Kidney epithelial cell (primary cell): ENCODE results near the gene KIF18A. TPM values are rescaled to one million over a fixed set of nuclear protein-coding genes. Genes with fewer than 3 reads are reported as not detected.
"Not testable (repeated sequence)": the region's sequence is repeated elsewhere in the genome, so short reads cannot be mapped to it uniquely, and the experiment has no call there.

Experiments used
- DNase-seq: peaks from one replicate; pipeline ENCODE4 v3.0.0-alpha.2; 2010; ENCODE audit warnings: low read depth
- H3K27me3 ChIP-seq: 2 replicates; pipeline ENCODE4 v1.6.0; 2011; ENCODE audit warnings: low read length; ENCODE audit not compliant: control insufficient read depth, insufficient read depth
- H3K36me3 ChIP-seq: 2 replicates; pipeline ENCODE4 v1.5.1; 2011; ENCODE audit warnings: low read length; ENCODE audit not compliant: control insufficient read depth, insufficient read depth
- H3K4me3 ChIP-seq: 2 replicates; pipeline ENCODE4 v1.5.1; 2011; ENCODE audit warnings: low read depth, mild to moderate bottlenecking, control low read depth, low read length
- CTCF ChIP-seq: IDR thresholded peaks from 2 replicates; pipeline ENCODE4 v1.5.1; 2011; ENCODE audit warnings: mild to moderate bottlenecking, moderate library complexity, low read length, control low read depth, inconsistent platforms; ENCODE audit not compliant: insufficient read depth, poor library complexity, severe bottlenecking
- total RNA-seq: library from RNA; depleted of rRNA; stranded (reverse); fragments of >200 nt; gene quantifications from 2 replicates; pipeline ENCODE4 v1.2.3, GENCODE V29; 2015

Gene KIF18A
- total RNA-seq, 1 donor from 2014 or later: 2.1 TPM

- H3K4me3 ChIP-seq: no peak overlapping the region
- TF ChIP-seq CTCF: no peak
- no peaks in the 10 kb centered on the region for H3K36me3 ChIP-seq
- no peaks in the 10 kb centered on the region for H3K27me3 ChIP-seq
- no peak for DNase-seq
Observed at GRCh38 chr11:28098257-28098656, 9.7 kb downstream of the KIF18A start.

- TF ChIP-seq CTCF: no peak
- H3K27me3 ChIP-seq: no peaks in the 10 kb centered on the region
- no peak for DNase-seq
- H3K36me3 ChIP-seq: no peaks in the 10 kb centered on the region
- no peak overlapping the region for H3K4me3 ChIP-seq
Observed at GRCh38 chr11:28092786-28093185, 15.2 kb downstream of the KIF18A start.

GRCh38 chr11:28090052-28090749 is 17.8 kb downstream of the KIF18A start:
- Histone ChIP-seq H3K36me3 (no peaks in the 10 kb centered on the region), H3K27me3 (no peaks in the 10 kb centered on the region), H3K4me3 (no peak overlapping the region)
- no peak for TF ChIP-seq CTCF
- DNase-seq: no peak

GRCh38 chr11:28089378-28089777 is 18.6 kb downstream of the KIF18A start:
- Histone ChIP-seq H3K27me3 (no peaks in the 10 kb centered on the region), H3K36me3 (no peaks in the 10 kb centered on the region), H3K4me3 (no peak overlapping the region)
- TF ChIP-seq CTCF: no peak
- DNase-seq: no peak

GRCh38 chr11:28087693-28088092 is 20.3 kb downstream of the KIF18A start:
- H3K4me3 ChIP-seq, H3K36me3 ChIP-seq, DNase-seq, H3K27me3 ChIP-seq: not testable (repeated sequence)

- DNase-seq, H3K27me3 ChIP-seq, H3K36me3 ChIP-seq, H3K4me3 ChIP-seq: not testable (repeated sequence)
Observed at GRCh38 chr11:28087192-28087591, 20.8 kb downstream of the KIF18A start.

GRCh38 chr11:28086569-28086968 is 21.4 kb downstream of the KIF18A start:
- DNase-seq: no peak
- H3K4me3 ChIP-seq: no peak overlapping the region
- no peak for TF ChIP-seq CTCF
- no peaks in the 10 kb centered on the region for H3K36me3 ChIP-seq
- no peaks in the 10 kb centered on the region for H3K27me3 ChIP-seq
